Ramos (cell line): ENCODE data around the gene RCAN3.
"Not testable (repeated sequence)": the region's sequence is repeated elsewhere in the genome, so short reads cannot be mapped to it uniquely, and the experiment has no call there.

Source experiments
- in situ Hi-C: fragments of 300-500 bp; cut with MboI; formaldehyde crosslinking; loops from one replicate; pipeline ENCODE4 v1.14.3; 2022; ENCODE audit warnings: low sequenced_read_pairs; ENCODE audit not compliant: unreplicated experiment

The RCAN3 gene

GRCh38 chr1:24483441-24483840 is 19.2 kb upstream of the RCAN3 start:
- in situ Hi-C loops, result no loop called here

- in situ Hi-C loops, result no loop called here
Observed at GRCh38 chr1:24484199-24484598, 18.4 kb upstream of the RCAN3 start.

DNA sequence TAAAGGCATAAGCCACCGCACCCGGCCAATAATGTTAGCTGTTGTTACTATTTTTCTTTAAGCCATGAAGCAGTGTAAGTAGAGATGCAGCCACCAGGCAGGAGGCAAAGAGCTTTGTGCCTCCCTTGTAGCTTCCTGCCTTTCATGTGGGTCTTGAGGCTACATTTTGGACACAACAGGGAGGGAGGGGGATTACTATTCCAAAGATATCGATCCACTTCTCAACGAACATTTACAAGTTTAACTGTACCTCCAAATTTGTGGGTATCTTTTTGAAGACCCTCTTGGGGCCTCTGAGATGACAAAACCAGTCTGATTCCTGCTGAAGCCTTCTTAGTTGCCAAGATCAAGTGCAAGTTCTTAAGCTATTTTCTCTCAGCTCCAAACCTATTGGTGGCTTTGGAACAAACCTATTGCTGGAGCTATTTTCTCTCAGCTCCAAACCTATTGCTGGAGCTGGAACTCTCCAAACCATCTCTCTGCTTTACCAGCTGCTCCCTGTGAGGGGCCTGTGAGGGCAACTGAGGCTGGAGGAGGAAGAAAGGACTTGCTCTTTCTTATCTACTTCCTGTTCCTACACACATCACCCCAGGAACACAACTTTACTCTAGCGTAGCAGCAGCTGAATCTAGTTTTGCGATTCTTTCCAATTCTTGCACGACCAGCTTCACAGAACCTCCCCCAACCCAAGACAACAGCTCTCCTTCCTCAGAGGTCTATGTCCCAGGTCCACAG is 16.1 kb upstream of the RCAN3 start:
- in situ Hi-C loops, result no loop called here

DNA sequence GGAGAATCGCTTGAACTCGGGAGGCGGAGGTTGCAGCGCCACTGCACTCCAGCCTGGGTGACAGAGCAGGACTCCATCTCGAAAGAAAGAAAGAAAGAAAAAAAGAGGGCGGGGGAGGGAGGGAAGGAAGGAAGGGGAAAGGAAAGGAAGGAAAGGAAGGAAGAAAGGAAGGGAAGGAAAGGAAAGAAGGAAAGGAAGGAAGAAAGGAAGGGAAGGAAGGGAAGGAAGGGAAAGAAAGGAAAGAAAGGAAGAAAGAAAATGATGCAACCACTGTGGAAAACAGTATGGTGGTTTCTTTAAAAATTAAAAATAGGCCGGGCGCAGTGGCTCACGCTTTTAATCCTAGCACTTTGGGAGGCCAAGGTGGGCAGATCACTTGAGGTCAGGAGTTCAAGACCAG is 15.2 kb upstream of the RCAN3 start:
- in situ Hi-C loops, result no loop called here

- in situ Hi-C loops, result not testable (repeated sequence)
Observed at GRCh38 chr1:24488159-24488558, 14.5 kb upstream of the RCAN3 start.

GRCh38 chr1:24489674-24490073 is 13.0 kb upstream of the RCAN3 start:
- in situ Hi-C loops, result no loop called here

GRCh38 chr1:24490101-24490781 is 12.4 kb upstream of the RCAN3 start:
- in situ Hi-C loops, result no loop called here

- in situ Hi-C loops, result no loop called here
Observed at GRCh38 chr1:24491577-24492360, 10.9 kb upstream of the RCAN3 start.

DNA sequence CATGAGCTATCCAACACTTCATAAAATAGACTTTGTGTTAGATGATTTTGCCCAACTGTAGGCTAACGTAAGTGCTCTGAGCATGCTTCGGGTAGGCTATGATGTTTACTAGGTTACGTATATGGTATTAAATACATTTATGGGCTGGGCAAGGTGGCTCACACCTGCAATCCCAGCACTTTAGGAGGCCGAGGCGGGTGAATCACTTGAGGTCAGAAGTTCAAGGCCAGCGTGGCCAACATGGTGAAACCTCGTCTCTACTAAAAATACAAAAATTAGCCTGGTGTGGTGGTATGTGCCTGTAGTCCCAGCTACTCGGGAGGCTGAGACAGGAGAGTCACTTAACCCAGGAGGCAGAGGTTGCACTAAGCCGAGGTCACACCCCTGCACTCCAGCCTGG is 9.7 kb upstream of the RCAN3 start:
- in situ Hi-C loops, result not testable (repeated sequence)

DNA sequence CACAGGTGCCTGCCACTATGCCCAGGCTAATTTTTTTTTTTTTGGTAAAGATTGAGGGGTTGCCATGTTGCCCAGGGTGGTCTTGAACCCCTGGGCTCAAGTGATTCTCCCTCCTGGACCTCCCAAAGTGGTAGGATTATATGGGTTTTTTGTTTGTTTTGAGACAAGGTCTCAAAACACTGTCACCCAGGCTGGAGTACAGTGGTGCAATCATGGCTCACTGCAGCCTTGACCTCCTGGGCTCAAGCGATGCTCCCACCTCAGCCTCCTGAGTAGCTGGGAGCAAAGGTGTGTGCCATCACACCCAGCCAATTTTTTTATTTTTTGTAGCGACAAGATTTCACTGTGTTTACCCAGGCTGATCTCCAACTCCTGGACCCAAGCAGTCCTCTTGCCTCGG is 8.9 kb upstream of the RCAN3 start:
- in situ Hi-C loops, result no loop called here

GRCh38 chr1:24498589-24498988 is 4.0 kb upstream of the RCAN3 start:
- in situ Hi-C loops, result no loop called here

DNA sequence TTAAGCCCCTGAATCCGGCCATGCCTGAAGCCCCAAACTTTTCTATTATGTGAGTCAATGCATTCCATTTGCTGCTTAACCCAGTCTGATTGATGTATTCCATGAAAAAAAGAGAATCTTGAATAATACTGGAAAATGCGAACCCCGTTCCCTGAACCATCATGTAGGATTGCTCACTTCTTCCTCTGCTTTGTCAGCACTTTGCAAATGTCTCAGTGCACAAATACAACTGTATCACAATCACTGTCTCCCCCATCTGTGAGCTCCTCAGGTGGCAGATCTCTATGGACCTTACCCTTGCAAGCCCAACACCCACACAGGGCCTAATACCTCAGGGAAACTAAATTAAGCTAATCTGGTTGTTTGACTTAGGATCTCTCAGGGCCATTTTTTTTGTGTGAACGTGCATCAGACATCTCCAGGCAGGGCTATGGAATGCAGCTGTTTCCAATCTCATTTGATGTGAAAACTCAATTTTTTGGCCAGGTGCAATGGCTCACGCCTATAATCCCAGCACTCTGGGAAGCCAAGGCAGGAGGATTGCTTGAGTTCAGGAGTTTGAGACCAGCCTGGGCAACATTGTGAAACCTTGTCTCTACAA is 2.1 kb upstream of the RCAN3 start:
- in situ Hi-C loops, result no loop called here

DNA sequence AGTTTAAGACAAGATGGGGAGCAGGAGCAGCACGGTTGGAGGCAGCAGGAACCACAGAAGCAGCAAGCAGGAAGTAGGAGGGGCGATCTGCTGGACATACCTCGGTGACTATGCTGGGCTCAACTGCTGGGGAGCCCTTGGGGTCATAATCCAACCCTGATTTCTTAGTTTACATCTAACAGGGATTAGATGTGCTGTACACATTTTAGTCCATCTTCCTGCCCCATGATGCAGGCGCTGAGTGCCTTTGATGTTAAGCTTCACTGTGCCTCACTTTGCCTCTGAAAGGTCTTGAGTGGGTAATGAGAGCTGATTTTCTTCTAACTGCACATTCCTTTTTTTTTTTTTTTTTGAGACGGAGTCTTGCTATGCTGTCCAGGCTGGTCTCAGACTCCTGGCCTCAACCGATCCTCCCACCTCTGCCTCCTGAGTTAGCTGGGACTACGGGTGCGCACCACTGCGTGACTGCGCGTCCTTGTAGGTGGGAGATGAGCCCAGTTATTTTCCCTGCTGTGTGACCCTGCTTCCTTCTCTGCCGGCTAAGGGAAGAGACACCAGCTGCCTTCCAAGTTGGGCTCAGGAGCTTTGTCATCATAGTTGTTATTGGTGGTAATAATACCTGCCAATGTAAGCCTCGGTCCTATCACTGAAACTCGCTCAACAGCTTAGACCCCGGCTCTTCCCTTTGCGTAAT is 1.1 kb upstream of the RCAN3 start:
- in situ Hi-C loops, result no loop called here

DNA sequence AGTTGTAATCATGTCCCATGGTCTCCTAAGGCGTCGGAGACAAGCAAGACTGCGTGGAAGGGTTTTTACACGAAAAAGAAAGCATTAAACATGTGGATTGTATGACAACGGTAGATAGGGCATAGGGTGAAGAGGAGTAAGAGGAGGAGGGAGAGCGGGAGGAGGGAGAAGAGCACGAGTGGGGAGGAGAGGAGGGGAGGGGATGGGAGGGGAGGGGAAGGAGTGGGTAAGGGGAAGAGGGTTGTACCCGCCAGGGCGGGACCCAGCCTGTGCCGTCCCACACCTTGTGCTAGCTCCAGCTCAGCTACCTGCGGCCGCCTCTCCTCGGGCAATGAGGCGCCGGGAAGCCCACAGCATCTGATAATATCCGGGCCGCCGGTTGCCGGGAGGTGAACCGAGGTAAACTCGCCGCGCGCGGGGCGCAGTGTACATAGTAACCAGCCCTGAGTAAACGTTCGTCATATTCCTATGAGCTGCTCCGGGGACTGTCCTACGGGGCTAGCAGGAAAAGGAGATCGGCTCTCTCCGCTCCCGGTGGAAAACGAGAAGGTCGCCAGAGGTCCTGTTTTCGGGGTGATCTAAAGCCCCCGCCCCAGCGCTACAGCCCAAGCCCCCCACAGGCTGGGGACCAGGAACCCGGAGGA is 449 bp upstream of the RCAN3 start:
- in situ Hi-C loops, result no loop called here

DNA sequence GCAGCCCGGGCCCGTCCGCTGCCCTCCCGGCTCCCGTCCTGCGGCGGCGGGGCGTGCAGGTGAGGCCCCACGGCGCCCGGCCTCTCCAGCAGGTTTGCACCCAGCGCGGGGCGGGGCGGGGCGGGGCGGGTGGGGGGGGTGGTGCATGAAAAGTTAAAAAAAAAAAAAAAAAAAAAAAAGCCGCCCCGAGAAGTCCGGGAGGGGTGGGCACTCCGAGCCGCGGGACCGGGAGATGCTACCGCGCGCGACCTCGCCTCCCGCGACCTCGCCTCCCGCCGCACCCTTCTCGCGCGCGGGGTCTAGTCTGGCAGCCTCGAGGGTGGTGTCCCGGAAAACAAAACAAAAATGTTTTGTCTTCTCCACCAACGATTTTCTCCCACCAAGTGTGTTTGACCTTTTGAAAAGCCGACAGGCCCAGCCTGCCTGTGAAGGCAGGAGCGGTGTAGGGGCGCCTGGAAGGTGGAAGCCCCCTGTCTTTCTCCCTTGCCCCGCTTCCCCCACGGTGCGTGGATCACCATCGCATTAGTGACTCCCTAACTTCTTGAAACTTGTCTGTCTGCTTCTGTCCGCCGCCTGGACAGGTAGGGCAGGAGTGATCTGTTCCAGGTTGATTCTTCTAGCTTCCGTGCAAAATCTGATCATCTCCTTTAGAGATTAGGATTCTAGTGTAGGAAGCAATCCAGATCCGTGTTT is 569 bp downstream of the RCAN3 start:
- in situ Hi-C loops, result no loop called here

GRCh38 chr1:24503870-24504523 is 1.4 kb downstream of the RCAN3 start:
- in situ Hi-C loops, result no loop called here

DNA sequence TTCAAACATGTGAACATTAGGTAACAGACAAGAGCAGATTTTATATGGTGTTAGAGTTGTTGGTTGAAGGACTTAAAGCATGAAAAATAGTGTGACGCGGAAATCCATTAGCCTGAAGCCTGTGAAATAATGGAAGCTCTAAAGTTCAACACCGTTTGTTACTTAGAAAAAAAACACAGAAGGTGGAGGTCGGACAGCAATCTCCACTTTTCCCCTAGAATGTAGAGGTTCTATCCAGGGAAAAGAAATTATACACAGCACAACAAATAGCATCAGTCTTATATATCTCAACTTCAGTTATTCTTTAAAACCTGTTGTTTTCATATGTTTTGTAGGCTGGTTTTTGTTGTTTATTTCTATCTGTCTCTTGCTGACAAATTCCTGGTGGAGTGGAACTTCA is 1.9 kb downstream of the RCAN3 start:
- in situ Hi-C loops, result no loop called here

DNA sequence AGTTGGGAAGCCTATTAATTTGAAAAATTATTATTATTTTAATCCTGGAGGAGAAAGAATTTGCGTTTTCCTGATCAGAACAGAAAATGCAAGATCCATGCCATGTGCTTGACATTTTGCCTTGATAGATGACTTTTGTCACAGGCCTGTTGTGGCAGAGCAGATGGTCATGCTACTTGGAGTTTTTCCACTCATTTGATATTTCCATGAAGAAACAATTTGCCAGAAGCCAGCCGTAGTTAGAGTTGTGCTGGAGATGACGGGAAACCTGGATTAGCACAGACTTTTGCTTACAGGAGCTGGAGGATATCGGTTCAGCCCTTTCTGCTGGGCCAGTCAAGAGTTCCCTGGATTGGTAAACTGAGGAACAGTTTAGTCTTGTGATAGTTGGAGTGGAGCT is 3.2 kb downstream of the RCAN3 start:
- in situ Hi-C loops, result no loop called here
